ENCODE measurements around the gene LY6G5C. TPM values are rescaled to one million over a fixed set of nuclear protein-coding genes. Genes with fewer than 3 reads are reported as not detected.

The LY6G5C gene
- total and polyA plus RNA-seq, 2 of the 13 experiments (the other 11 are each of a cell fraction or from before 2014, with no cell fraction given), result 0.33 to 0.55 TPM

DNA sequence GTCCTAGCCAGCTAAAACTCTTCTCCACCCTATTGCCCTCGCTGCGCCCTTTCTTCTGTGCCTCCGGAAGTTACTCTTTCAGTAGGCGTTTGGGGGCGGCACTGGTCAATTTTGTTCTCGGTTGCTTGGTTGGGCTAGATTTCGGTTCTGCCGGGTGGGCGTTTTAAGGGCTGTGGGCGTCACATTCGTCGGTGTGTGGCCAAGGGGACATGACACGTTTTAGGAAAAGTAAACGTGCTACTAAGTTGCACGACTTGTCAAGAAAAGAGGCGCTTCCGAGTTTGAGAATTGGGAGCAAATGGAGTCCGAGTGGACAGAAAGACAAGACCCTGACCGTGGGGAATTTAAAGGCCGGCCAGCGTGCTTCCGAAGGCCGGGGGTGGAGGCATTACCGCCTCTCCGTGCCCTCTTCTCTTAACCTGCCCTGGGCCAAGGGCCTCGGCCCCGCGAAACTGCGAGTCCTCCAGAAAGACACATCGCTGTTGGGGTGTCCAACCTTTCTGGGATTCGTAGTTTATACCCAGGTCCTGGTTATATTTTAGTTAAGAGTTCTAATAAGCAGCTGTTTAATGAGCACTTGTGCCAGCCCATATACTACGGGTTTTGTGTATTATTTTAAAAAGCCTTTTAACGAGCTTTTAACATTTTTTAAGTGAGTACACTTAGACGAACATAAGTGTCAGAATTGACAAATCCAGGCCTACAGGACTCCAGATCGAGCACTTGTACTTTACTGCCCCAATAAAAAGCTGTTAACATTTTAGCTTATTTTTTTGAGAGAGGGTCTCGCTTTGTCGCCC lies 27.7 kb downstream of the LY6G5C start (continued):
- TF ChIP-seq ZNF44 (CRISPR knock-in tag; IDR thresholded peaks at IDR 0.05) (no peak), ZNF10 (CRISPR knock-in tag; IDR thresholded peaks at IDR 0.05; ENCODE audit: borderline replicate concordance, low read depth) (no peak), NR3C1 (CRISPR knock-in tag; IDR thresholded peaks at IDR 0.05) (no peak), ZNF703 (CRISPR knock-in tag; IDR thresholded peaks at IDR 0.05; ENCODE audit: borderline replicate concordance) (0 out of 2 replicates have a peak, but pooled peaks have one; percentile 2), KAT7 (CRISPR knock-in tag; IDR thresholded peaks at IDR 0.05; ENCODE audit: borderline replicate concordance) (no peak), PAX8 (CRISPR knock-in tag; IDR thresholded peaks at IDR 0.05; ENCODE audit: borderline replicate concordance) (no peak), CENPT (CRISPR knock-in tag; IDR thresholded peaks at IDR 0.05; ENCODE audit: low read depth) (no peak), CREM (IDR thresholded peaks at IDR 0.05) (no peak; the same call in 1 of the 2 replicates), CREM (CRISPR knock-in tag; IDR thresholded peaks at IDR 0.05) (no peak), ZNF329 (CRISPR knock-in tag; IDR thresholded peaks at IDR 0.05; ENCODE audit: low read depth) (no peak), MTA1 (CRISPR knock-in tag; IDR thresholded peaks at IDR 0.05; ENCODE audit: borderline replicate concordance) (no peak), MZF1 (CRISPR knock-in tag; IDR thresholded peaks at IDR 0.05; ENCODE audit: borderline replicate concordance) (no peak), GTF3A (CRISPR knock-in tag; conservative IDR thresholded peaks at IDR 0.05) (no peak), SUZ12 (IDR thresholded peaks at IDR 0.05; ENCODE audit: low read depth, low read length) (no peak), ZSCAN29 (CRISPR knock-in tag; conservative IDR thresholded peaks at IDR 0.05) (no peak; the same call in 1 of the 2 replicates), RBM22 (optimal IDR thresholded peaks at IDR 0.05; ENCODE audit: low read length) (no peak), KDM3A (CRISPR knock-in tag; IDR thresholded peaks at IDR 0.05; ENCODE audit: low read depth) (no peak), ZNF3 (CRISPR knock-in tag; IDR thresholded peaks at IDR 0.05) (no peak), NFKB2 (CRISPR knock-in tag; IDR thresholded peaks at IDR 0.05; ENCODE audit: borderline replicate concordance) (no peak; the same call in 1 of the 2 replicates), ZFP36L1 (CRISPR knock-in tag; IDR thresholded peaks at IDR 0.05) (no peak)
- TF ChIP-seq, protein P1, sequence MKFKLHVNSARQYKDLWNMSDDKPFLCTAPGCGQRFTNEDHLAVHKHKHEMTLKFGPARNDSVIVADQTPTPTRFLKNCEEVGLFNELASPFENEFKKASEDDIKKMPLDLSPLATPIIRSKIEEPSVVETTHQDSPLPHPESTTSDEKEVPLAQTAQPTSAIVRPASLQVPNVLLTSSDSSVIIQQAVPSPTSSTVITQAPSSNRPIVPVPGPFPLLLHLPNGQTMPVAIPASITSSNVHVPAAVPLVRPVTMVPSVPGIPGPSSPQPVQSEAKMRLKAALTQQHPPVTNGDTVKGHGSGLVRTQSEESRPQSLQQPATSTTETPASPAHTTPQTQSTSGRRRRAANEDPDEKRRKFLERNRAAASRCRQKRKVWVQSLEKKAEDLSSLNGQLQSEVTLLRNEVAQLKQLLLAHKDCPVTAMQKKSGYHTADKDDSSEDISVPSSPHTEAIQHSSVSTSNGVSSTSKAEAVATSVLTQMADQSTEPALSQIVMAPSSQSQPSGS (CRISPR knock-in tag; IDR thresholded peaks at IDR 0.05), result no peak
- TF ChIP-seq, protein P2, sequence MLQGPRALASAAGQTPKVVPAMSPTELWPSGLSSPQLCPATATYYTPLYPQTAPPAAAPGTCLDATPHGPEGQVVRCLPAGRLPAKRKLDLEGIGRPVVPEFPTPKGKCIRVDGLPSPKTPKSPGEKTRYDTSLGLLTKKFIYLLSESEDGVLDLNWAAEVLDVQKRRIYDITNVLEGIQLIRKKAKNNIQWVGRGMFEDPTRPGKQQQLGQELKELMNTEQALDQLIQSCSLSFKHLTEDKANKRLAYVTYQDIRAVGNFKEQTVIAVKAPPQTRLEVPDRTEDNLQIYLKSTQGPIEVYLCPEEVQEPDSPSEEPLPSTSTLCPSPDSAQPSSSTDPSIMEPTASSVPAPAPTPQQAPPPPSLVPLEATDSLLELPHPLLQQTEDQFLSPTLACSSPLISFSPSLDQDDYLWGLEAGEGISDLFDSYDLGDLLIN (CRISPR knock-in tag; IDR thresholded peaks at IDR 0.05; ENCODE audit: borderline replicate concordance), result no peak
- TF ChIP-seq, protein P3, sequence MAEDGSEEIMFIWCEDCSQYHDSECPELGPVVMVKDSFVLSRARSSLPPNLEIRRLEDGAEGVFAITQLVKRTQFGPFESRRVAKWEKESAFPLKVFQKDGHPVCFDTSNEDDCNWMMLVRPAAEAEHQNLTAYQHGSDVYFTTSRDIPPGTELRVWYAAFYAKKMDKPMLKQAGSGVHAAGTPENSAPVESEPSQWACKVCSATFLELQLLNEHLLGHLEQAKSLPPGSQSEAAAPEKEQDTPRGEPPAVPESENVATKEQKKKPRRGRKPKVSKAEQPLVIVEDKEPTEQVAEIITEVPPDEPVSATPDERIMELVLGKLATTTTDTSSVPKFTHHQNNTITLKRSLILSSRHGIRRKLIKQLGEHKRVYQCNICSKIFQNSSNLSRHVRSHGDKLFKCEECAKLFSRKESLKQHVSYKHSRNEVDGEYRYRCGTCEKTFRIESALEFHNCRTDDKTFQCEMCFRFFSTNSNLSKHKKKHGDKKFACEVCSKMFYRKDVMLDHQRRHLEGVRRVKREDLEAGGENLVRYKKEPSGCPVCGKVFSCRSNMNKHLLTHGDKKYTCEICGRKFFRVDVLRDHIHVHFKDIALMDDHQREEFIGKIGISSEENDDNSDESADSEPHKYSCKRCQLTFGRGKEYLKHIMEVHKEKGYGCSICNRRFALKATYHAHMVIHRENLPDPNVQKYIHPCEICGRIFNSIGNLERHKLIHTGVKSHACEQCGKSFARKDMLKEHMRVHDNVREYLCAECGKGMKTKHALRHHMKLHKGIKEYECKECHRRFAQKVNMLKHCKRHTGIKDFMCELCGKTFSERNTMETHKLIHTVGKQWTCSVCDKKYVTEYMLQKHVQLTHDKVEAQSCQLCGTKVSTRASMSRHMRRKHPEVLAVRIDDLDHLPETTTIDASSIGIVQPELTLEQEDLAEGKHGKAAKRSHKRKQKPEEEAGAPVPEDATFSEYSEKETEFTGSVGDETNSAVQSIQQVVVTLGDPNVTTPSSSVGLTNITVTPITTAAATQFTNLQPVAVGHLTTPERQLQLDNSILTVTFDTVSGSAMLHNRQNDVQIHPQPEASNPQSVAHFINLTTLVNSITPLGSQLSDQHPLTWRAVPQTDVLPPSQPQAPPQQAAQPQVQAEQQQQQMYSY (CRISPR knock-in tag; IDR thresholded peaks at IDR 0.05), result no peak
